Mucosa of descending colon (tissue), 3 donors: ENCODE measurements around the gene CCL23. TPM values are rescaled to one million over a fixed set of nuclear protein-coding genes. Genes with fewer than 3 reads are reported as not detected.
"Not testable (repeated sequence)": the region's sequence is repeated elsewhere in the genome, so short reads cannot be mapped to it uniquely, and the experiment has no call there.

Source experiments
- ATAC-seq: fragments of 200-7000 bp; cut with Tn5 transposase; one replicate; pipeline ENCODE4 v1.9.1; 2020; ENCODE audit warnings: mild to moderate bottlenecking, moderate library complexity
- DNase-seq, 3 donors: peaks; one replicate each; pipeline ENCODE4 v3.0.0-alpha.2; 2020
- H3K36me3 ChIP-seq: fragments of 200-600 bp; one replicate; pipeline ENCODE4 v1.8.0; 2021; ENCODE audit warnings: low read depth, mild to moderate bottlenecking
- H3K4me1 ChIP-seq: fragments of 200-600 bp; one replicate; pipeline ENCODE4 v1.8.0; 2021; ENCODE audit warnings: low read depth, mild to moderate bottlenecking
- H3K4me3 ChIP-seq: fragments of 200-600 bp; one replicate; pipeline ENCODE4 v1.8.0; 2021; ENCODE audit warnings: mild to moderate bottlenecking
- H3K9me3 ChIP-seq: fragments of 200-600 bp; one replicate; pipeline ENCODE4 v1.8.0; 2021; ENCODE audit warnings: mild to moderate bottlenecking
- CTCF ChIP-seq: fragments of 200-600 bp; IDR thresholded peaks from one replicate; pipeline ENCODE4 v1.8.0; 2022; ENCODE audit warnings: antibody characterized with exemption, mild to moderate bottlenecking
- intact Hi-C, 2 donors: fragments of 100-400 bp; cut with DNase I in 1 of 2; cut with micrococcal nuclease in 1 of 2; formaldehyde crosslinking; loops; one replicate each; pipeline versions ENCODE4 v1.11.0 to v1.11.1; 2022; cut with DNase I, micrococcal nuclease
- total RNA-seq, 3 donors: library from RNA; stranded (reverse); fragmentation: NEBNext Ultra II Directional in 2 of 3; extraction: Animal tissue kit (Norgen Biotek cat#: 25700) in 2 of 3; gene quantifications; one replicate each; pipeline versions ENCODE4 v1.2.1 to v1.2.4, GENCODE V29; 2021 to 2023
- donor health status: DM: no; HTN: no; CAD: no; lungs with moderate emphysema.
- donor health status: DM: no; HTN: no; CAD: no.
- donor health status: DM: no; HTN: yes; CAD: no.

CCL23 gene
- total RNA-seq, 3 donors from 2014 or later, result 1.3 to 5.2 (median 3.3) TPM

- ATAC-seq, result no peak
- Histone ChIP-seq H3K9me3 (no peaks in the 10 kb centered on the region), H3K36me3 (no peaks in the 10 kb centered on the region), H3K4me1 (no peaks in the 10 kb centered on the region), H3K4me3 (no peak overlapping the region)
- DNase-seq, result no peak
- intact Hi-C loops, result no loop called here
- TF ChIP-seq CTCF, result no peak
These were observed 1.7 kb upstream of the CCL23 start for GRCh38 chr17:36019423-36019822.

GRCh38 chr17:36016555-36016954 lies 1.2 kb downstream of the CCL23 start:
- no peaks in the 10 kb centered on the region for H3K9me3 ChIP-seq
- DNase-seq (no peak), ATAC-seq (no peak)
- no peak overlapping the region for H3K4me3 ChIP-seq
- no peaks in the 10 kb centered on the region for H3K36me3 ChIP-seq
- intact Hi-C loops, result no loop called here
- no peaks in the 10 kb centered on the region for H3K4me1 ChIP-seq
- TF ChIP-seq CTCF, result no peak

- intact Hi-C loops, ATAC-seq: not testable (repeated sequence)
These were observed 1.9 kb downstream of the CCL23 start for GRCh38 chr17:36015895-36016294.

GRCh38 chr17:36014946-36015345 lies 2.8 kb downstream of the CCL23 start:
- Histone ChIP-seq H3K9me3 (no peaks in the 10 kb centered on the region), H3K4me1 (no peaks in the 10 kb centered on the region), H3K36me3 (no peaks in the 10 kb centered on the region), H3K4me3 (no peak overlapping the region)
- no peak for TF ChIP-seq CTCF
- intact Hi-C loops, result no loop called here
- DNase-seq (no peak), ATAC-seq (no peak)

More at GRCh38 chr17:36015895-36016294, 1.9 kb downstream of the CCL23 start:
- not testable (repeated sequence) for H3K4me3 ChIP-seq, H3K36me3 ChIP-seq, H3K4me1 ChIP-seq, H3K9me3 ChIP-seq, DNase-seq

- DNase-seq (no peak), ATAC-seq (no peak)
- TF ChIP-seq CTCF, result no peak
- peaks cover 5% of the 10 kb centered on the region for H3K9me3 ChIP-seq
- H3K36me3 ChIP-seq, result no peaks in the 10 kb centered on the region
- no peaks in the 10 kb centered on the region for H3K4me1 ChIP-seq
- H3K4me3 ChIP-seq, result no peak overlapping the region
- intact Hi-C loops, result no loop called here
These were observed 6.6 kb downstream of the CCL23 start for GRCh38 chr17:36011201-36011600.

- no peak overlapping the region for H3K4me3 ChIP-seq
- no peak for TF ChIP-seq CTCF
- ATAC-seq (no peak), DNase-seq (no peak)
- peaks cover 5% of the 10 kb centered on the region for H3K9me3 ChIP-seq
- no peaks in the 10 kb centered on the region for H3K36me3 ChIP-seq
- peaks cover 8% of the 10 kb centered on the region for H3K4me1 ChIP-seq
- intact Hi-C loops, result no loop called here
These were observed 8.6 kb downstream of the CCL23 start for GRCh38 chr17:36008998-36009665.
